Limb (tissue), 2 donors: ENCODE data around the gene PCSK6.
"Not testable (repeated sequence)": the region's sequence is repeated elsewhere in the genome, so short reads cannot be mapped to it uniquely, and the experiment has no call there.

Source experiments
- DNase-seq, 2 donors: peaks; one replicate each; pipeline ENCODE4 v3.0.0-alpha.2; 2016; ENCODE audit errors: extremely low spot score in 2 of 2

The PCSK6 gene

GRCh38 chr15:101359365-101359947, 130.1 kb downstream of the PCSK6 start:
- DNase-seq = no peak

GRCh38 chr15:101358895-101359294, 130.6 kb downstream of the PCSK6 start:
- no peak for DNase-seq

GRCh38 chr15:101357885-101358284, 131.6 kb downstream of the PCSK6 start:
- no peak for DNase-seq

GRCh38 chr15:101357333-101357732, 132.2 kb downstream of the PCSK6 start:
- DNase-seq = no peak

GRCh38 chr15:101356512-101357172, 132.9 kb downstream of the PCSK6 start:
- not testable (repeated sequence) for DNase-seq

- DNase-seq = no peak
These were observed 133.6 kb downstream of the PCSK6 start for GRCh38 chr15:101355678-101356464.

- DNase-seq = no peak
These were observed 134.4 kb downstream of the PCSK6 start for GRCh38 chr15:101354891-101355623.

GRCh38 chr15:101353240-101353639, 136.3 kb downstream of the PCSK6 start:
- DNase-seq = no peak

- no peak for DNase-seq
These were observed 137.8 kb downstream of the PCSK6 start for GRCh38 chr15:101351736-101352135.

GRCh38 chr15:101349047-101349951, 140.2 kb downstream of the PCSK6 start:
- no peak for DNase-seq

- DNase-seq = no peak
These were observed 140.9 kb downstream of the PCSK6 start for GRCh38 chr15:101348643-101349042.

GRCh38 chr15:101348015-101348414, 141.5 kb downstream of the PCSK6 start:
- DNase-seq = no peak

GRCh38 chr15:101347454-101347853, 142.1 kb downstream of the PCSK6 start:
- DNase-seq = no peak

GRCh38 chr15:101346928-101347327, 142.6 kb downstream of the PCSK6 start:
- no peak for DNase-seq

- DNase-seq = no peak
These were observed 147.5 kb downstream of the PCSK6 start for GRCh38 chr15:101342056-101342455.

GRCh38 chr15:101338502-101339057, 150.9 kb downstream of the PCSK6 start:
- DNase-seq = no peak

- no peak for DNase-seq
These were observed 151.5 kb downstream of the PCSK6 start for GRCh38 chr15:101337976-101338375.

- DNase-seq = not testable (repeated sequence)
These were observed 155.4 kb downstream of the PCSK6 start for GRCh38 chr15:101333907-101334789.

- DNase-seq = no peak
These were observed 157.4 kb downstream of the PCSK6 start for GRCh38 chr15:101332061-101332467.
